OCI-LY7 (cell line): ENCODE results near the gene C22orf23.

Experiments
- CTCF ChIP-seq: fragments of 200-600 bp; sonication (generic); conservative IDR thresholded peaks from 2 replicates; pipeline ENCODE4 v1.5.1; 2014; ENCODE audit warnings: mild to moderate bottlenecking, antibody characterized with exemption, low read length, moderate library complexity, mixed read lengths
- EZH2phosphoT487 ChIP-seq: fragments of 200-600 bp; sonication (generic); IDR thresholded peaks from 2 replicates; pipeline ENCODE4 v1.6.1; 2018; ENCODE audit warnings: low read depth, borderline replicate concordance, mild to moderate bottlenecking, mixed run types, antibody characterized with exemption, low read length, moderate library complexity, mixed read lengths

GRCh38 chr22:37957232-37957631 lies 3.8 kb upstream of the C22orf23 start:
- TF ChIP-seq CTCF, result no peak
- no peak for TF ChIP-seq EZH2phosphoT487
